ENCODE results near the gene CNNM1.

DNA sequence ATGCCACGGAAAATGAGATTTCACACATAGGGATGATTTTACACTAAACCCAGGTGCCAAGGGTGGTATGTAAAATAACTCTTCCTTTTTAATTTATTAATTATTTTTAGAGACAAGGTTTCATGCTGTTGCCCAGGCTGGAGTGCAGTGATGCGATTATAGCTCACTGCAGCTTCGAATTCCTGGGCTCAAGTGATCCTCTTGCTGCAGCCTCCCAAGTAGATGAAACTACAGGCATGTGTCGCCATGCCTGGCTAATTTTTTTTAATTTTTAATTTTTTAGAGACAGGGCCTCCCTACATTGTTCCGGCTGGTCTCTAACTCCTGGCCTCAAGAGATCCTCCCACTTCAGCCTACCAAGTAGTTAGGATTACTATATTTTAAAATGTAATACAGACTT lies 2.3 kb upstream of the CNNM1 start:
- TF ChIP-seq, protein P1, sequence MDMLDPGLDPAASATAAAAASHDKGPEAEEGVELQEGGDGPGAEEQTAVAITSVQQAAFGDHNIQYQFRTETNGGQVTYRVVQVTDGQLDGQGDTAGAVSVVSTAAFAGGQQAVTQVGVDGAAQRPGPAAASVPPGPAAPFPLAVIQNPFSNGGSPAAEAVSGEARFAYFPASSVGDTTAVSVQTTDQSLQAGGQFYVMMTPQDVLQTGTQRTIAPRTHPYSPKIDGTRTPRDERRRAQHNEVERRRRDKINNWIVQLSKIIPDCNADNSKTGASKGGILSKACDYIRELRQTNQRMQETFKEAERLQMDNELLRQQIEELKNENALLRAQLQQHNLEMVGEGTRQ (IDR thresholded peaks at IDR 0.05), result no peak
- TF ChIP-seq, protein P2, sequence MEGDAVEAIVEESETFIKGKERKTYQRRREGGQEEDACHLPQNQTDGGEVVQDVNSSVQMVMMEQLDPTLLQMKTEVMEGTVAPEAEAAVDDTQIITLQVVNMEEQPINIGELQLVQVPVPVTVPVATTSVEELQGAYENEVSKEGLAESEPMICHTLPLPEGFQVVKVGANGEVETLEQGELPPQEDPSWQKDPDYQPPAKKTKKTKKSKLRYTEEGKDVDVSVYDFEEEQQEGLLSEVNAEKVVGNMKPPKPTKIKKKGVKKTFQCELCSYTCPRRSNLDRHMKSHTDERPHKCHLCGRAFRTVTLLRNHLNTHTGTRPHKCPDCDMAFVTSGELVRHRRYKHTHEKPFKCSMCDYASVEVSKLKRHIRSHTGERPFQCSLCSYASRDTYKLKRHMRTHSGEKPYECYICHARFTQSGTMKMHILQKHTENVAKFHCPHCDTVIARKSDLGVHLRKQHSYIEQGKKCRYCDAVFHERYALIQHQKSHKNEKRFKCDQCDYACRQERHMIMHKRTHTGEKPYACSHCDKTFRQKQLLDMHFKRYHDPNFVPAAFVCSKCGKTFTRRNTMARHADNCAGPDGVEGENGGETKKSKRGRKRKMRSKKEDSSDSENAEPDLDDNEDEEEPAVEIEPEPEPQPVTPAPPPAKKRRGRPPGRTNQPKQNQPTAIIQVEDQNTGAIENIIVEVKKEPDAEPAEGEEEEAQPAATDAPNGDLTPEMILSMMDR (IDR thresholded peaks at IDR 0.05), result no peak

Measured in A549 (cell line).